GM12872 (cell line): ENCODE results near the gene KLHL26.

Experiments used
- TF ChIP-seq, protein P1 (sequence below): IDR thresholded peaks from 3 replicates; pipeline ENCODE4 v1.5.1; 2011; ENCODE audit warnings: low read depth, mild to moderate bottlenecking, low read length, moderate library complexity; ENCODE audit not compliant: insufficient read depth

Gene KLHL26

DNA sequence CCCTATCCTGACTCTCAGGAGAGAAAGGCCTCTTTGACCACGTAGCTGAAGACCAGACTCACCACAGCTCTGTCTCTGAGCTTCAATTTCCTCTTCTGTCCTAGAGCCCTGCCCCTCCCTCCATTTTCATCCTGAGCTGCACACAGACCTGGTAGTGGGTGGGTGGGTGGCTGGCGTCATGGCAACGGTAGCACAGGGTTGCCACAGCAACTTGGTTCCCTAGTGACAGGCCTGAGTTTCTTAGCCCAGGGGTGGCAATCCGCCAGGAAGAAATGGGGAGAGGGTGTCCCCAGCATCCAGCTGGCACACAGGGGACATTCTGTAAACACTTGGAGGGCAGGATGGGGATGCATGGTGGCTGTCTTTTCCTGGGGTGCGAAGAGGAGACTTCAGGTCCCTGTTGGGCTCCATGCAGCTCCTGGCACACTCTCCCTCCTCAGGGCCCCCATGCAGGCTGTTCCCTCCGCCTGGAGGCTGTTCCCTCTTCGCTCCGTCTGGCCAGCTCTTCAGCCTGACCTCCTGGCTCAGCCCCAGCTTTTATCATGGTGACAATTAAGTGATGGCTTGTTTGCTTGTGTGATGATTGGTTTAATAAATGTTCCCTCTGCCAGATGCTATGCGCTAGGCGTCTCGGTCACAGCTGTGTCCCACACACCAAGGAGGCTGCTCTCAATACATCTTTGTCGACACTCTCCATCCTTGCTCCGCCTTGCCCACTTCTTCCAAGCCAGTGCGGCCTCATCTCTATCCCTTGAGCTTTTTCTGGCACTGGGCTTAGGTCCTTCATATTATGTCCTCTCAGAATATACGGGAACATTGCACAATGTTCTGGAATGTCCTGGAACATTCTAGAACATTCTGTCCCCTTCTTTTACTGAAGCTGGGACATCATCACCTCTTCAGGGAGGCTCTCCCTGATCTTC is 7.4 kb upstream of the KLHL26 start:
- TF ChIP-seq, protein P1, sequence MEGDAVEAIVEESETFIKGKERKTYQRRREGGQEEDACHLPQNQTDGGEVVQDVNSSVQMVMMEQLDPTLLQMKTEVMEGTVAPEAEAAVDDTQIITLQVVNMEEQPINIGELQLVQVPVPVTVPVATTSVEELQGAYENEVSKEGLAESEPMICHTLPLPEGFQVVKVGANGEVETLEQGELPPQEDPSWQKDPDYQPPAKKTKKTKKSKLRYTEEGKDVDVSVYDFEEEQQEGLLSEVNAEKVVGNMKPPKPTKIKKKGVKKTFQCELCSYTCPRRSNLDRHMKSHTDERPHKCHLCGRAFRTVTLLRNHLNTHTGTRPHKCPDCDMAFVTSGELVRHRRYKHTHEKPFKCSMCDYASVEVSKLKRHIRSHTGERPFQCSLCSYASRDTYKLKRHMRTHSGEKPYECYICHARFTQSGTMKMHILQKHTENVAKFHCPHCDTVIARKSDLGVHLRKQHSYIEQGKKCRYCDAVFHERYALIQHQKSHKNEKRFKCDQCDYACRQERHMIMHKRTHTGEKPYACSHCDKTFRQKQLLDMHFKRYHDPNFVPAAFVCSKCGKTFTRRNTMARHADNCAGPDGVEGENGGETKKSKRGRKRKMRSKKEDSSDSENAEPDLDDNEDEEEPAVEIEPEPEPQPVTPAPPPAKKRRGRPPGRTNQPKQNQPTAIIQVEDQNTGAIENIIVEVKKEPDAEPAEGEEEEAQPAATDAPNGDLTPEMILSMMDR: no peak

DNA sequence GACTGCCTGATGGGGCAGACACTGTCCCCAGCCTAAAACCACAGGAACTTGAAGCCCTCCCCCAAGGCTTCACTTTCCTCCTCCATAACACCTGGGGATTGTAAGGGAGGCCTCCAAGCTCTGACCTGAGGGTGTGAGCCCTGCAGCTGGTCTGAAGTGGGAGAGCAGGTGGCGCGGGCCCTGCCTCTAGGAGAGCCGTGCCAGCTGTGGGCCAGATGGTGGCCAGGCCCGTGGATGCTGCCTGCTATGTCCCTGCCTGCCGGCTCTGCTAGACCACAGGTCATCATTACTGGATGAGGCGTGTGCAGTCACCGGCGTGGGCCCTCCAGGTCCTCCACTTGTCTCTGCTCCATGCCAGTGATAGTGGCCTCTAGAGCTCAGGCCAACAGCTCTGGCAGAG is 3.5 kb upstream of the KLHL26 start:
- TF ChIP-seq, protein P1: no peak

DNA sequence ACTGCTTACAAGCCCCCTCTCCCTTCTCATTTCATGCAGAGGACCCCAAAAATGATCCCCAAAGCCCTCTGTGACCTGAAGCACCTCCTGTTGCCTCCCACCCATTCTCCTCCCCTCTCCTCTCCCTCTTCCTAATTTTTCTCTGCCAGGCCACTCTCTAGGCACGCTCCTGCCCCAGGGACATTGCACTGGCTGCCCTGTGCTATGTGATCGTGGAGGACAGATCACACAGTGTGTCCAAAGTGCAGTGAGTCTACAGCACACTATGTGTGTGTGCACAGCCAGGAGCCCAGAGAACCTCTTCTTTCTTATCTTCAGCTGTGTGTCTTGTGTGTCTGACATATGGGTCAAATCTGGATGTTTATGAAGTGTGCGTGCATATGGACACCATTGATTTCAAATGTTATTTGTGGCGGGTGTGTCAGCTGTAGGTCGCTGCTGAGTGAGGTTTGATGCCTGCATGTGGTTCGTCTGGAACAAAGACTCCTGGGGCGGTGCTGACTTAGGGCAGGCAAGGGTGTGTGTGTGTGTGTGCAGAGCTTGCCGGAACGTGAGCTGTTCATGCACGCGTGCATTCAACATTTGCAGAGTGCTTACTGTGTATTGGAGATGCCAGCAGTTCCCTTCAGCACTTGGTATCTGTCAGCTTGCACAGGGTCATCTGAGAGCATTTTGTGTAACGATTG is 2.1 kb upstream of the KLHL26 start:
- TF ChIP-seq, protein P1: no peak

DNA sequence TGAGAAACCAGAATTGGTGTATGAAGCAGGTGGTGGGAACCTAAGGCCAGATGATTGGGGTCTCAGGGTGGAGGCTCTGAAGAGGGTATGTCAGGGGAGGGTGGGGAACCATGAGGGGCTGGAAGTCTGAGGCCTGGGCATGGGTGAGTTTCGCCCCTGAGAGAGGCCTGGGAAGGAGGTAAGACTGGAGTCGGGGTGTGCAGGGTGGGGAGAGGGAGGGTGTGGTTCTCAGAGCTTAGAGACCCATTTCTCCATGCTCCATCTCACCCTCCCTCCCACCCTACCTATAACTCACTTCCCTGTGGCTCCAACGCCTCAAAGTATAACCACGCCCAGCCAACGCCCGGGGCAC is 1.0 kb upstream of the KLHL26 start:
- TF ChIP-seq, protein P1: no peak

DNA sequence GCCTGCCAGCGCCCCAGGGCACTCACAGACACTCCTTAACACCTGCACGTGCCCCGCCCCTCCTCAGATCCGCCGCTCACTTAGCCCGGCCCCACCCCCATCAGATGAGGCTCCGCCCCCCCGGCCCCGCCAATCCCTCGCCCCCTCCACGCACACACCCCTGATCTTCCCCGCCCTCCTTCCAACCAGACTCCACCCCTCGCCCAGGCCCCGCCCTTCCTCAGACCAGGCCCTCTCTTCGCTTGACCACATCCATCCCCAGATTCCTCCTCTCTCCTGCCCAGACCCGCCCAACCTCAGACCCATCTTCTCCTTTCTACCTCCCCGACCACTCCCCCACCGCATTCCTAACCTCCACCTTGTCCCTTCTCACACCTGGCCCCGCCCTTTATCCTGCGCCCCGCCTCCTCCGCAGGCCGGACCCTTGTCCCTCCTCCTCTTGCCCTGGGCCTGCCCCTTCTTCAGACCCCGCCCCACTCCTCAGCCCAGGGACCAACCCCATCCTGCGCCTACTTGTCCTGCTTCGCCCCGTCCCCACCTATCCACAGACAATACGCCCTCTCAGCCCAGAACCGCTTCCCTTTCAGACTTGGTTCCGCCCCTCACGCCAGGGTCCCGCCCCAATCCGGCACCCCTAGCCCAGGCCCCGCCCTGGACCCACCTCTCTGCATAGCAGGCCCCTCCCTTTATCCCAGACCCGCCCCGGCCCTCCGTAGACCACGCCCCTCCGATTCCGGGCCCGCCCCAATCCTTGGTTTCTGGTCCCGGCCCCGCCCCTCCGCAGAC is 452 bp upstream of the KLHL26 start:
- TF ChIP-seq, protein P1: no peak

DNA sequence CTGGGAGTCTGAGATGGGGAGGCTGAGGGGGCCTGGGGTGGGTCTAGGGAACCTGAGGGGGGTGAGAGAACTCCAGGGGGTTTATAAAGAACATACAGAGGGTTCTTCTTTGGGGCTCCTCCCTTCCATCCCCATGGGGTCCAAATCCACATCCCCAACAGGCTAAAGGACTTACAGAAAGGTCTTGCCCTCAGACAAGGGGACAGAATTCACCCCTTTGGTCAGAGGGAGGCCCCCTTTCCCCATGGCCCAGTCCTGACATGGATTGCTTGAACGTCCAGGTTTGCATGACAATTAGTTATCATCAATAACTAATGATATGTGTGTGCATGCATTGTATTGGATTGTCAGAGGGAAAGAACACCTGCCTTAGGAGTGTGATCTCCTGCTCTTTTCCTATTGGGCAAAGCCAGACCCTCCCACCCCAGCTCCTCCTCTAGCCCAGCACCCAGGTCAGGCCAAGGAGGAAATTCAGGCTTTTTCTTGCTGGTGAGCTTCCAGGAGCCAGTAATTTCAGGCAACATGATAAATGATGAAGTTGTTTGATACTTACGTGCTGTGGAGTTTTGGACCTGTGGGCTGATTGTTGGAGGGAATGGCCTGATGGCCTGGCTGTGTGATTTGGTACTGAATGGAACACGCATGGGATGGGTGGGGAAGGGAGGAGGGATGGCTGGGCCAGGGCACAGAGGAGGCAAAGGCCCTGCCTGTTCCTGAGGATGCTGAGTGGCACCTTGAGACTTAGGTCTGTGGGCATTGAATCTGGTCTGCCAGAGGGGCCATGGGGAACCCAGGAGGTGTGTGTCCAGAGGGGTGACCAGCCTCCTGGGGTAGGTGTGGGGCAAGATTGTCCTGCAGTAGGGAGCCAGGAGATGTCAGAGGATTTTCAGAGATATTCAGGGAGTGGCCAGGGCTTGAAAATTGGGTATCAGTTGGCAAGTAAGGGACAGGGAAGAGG is 1.1 kb downstream of the KLHL26 start:
- TF ChIP-seq, protein P1: no peak
